ENCODE data around the gene GPR15LG. TPM values are rescaled to one million over a fixed set of nuclear protein-coding genes. Genes with fewer than 3 reads are reported as not detected.

GPR15LG gene
- total RNA-seq, 1 experiment from 2014 or later = not detected

- Histone ChIP-seq H3K9me3 (replicated peaks) (no peaks in the 10 kb centered on the region), H3K27me3 (no peaks in the 10 kb centered on the region), H3K27ac (no peak overlapping the region), H3K4me1 (no peaks in the 10 kb centered on the region), H3K4me3 (no peak overlapping the region), H3K36me3 (no peaks in the 10 kb centered on the region)
- no peak for DNase-seq
These were observed 34.4 kb downstream of the GPR15LG start for GRCh38 chr10:84208023-84208422.

- H3K27me3 ChIP-seq = no peaks in the 10 kb centered on the region
- DNase-seq = no peak
- no peaks in the 10 kb centered on the region for H3K36me3 ChIP-seq
- H3K27ac ChIP-seq = no peak overlapping the region
- H3K4me3 ChIP-seq = no peak overlapping the region
- no peaks in the 10 kb centered on the region for H3K4me1 ChIP-seq
- H3K9me3 ChIP-seq (replicated peaks) = no peaks in the 10 kb centered on the region
These were observed 38.0 kb downstream of the GPR15LG start for GRCh38 chr10:84211566-84211965.

- Histone ChIP-seq H3K36me3 (no peaks in the 10 kb centered on the region), H3K27me3 (no peaks in the 10 kb centered on the region), H3K9me3 (replicated peaks) (no peaks in the 10 kb centered on the region), H3K4me1 (no peaks in the 10 kb centered on the region), H3K27ac (no peak overlapping the region), H3K4me3 (no peak overlapping the region)
- no peak for DNase-seq
These were observed 38.4 kb downstream of the GPR15LG start for GRCh38 chr10:84212014-84212413.

DNA sequence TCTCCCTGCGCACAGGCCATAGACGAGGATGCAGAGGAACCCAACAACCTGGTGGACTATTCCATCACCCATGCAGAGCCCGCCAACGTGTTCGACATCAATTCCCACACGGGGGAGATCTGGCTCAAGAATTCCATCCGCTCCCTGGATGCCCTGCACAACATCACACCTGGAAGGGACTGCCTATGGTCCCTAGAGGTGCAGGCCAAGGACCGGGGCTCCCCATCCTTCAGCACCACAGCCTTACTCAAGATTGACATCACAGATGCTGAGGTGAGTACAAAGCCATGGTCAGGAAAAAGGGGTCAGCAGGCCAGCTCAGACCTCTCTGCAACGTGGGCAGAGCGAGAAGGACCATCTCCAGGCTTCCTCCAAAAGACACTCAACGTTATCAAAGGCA is 39.5 kb downstream of the GPR15LG start:
- Histone ChIP-seq H3K9me3 (replicated peaks) (no peaks in the 10 kb centered on the region), H3K27ac (no peak overlapping the region), H3K27me3 (no peaks in the 10 kb centered on the region), H3K4me3 (no peak overlapping the region), H3K4me1 (no peaks in the 10 kb centered on the region), H3K36me3 (no peaks in the 10 kb centered on the region)
- DNase-seq = no peak

- no peak overlapping the region for H3K27ac ChIP-seq
- no peaks in the 10 kb centered on the region for H3K4me1 ChIP-seq
- no peak overlapping the region for H3K4me3 ChIP-seq
- H3K36me3 ChIP-seq = no peaks in the 10 kb centered on the region
- no peaks in the 10 kb centered on the region for H3K27me3 ChIP-seq
- H3K9me3 ChIP-seq (replicated peaks) = no peaks in the 10 kb centered on the region
- no peak for DNase-seq
These were observed 40.5 kb downstream of the GPR15LG start for GRCh38 chr10:84214046-84214572.

- Histone ChIP-seq H3K27me3 (no peaks in the 10 kb centered on the region), H3K36me3 (no peaks in the 10 kb centered on the region), H3K4me1 (no peaks in the 10 kb centered on the region), H3K27ac (no peak overlapping the region), H3K4me3 (no peak overlapping the region), H3K9me3 (replicated peaks) (no peaks in the 10 kb centered on the region)
- no peak for DNase-seq
These were observed 41.1 kb downstream of the GPR15LG start for GRCh38 chr10:84214612-84215235.

GRCh38 chr10:84216834-84217233 is 43.2 kb downstream of the GPR15LG start:
- Histone ChIP-seq H3K4me3 (no peak overlapping the region), H3K9me3 (replicated peaks) (no peaks in the 10 kb centered on the region), H3K36me3 (no peaks in the 10 kb centered on the region), H3K27me3 (no peaks in the 10 kb centered on the region), H3K4me1 (no peaks in the 10 kb centered on the region), H3K27ac (no peak overlapping the region)
- no peak for DNase-seq

DNA sequence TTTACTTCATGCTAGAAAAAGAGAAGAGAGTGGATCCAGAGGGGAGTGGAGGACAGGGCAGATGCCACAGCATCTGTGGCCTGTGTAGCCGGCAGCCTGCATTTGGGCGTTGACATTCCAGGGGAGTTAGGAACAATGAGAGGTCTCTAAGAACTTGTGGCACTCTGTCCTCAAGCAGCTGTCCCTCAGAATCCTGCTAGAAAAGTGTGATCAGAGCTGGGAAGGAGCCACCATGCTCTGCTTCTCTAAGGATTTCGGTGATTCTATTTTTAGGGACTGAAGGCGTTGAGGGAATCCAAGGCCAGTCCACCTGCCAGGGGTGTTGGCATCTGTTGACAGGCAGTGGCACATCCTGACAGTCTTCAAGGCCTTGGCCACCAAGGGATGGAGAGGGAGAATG is 44.1 kb downstream of the GPR15LG start:
- DNase-seq = no peak
- Histone ChIP-seq H3K36me3 (no peaks in the 10 kb centered on the region), H3K4me1 (no peaks in the 10 kb centered on the region), H3K4me3 (no peak overlapping the region), H3K27me3 (no peaks in the 10 kb centered on the region), H3K9me3 (replicated peaks) (no peaks in the 10 kb centered on the region), H3K27ac (no peak overlapping the region)

DNA sequence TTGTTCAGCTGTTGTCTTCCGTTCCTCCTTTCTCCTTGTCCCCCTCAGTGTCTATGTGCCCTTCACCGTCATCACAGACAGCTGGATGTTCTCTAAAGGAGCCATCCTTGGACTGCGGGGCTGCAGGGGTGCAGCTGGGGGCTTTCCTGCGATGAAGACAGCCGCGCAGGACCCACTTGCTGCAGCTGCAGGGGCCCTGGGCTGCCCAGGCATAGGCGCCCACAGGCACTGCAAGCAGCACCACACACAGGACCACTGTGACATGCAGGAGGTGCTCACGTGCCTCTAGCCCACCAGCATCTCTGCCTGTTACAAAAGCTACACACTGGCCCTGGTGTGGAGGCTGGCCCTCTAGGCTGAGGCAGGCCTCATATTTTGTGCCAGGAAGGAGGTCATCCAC is 48.3 kb downstream of the GPR15LG start:
- Histone ChIP-seq H3K4me1 (no peaks in the 10 kb centered on the region), H3K4me3 (no peak overlapping the region), H3K36me3 (no peaks in the 10 kb centered on the region), H3K27ac (no peak overlapping the region), H3K9me3 (replicated peaks) (no peaks in the 10 kb centered on the region), H3K27me3 (no peaks in the 10 kb centered on the region)
- DNase-seq = no peak

DNA sequence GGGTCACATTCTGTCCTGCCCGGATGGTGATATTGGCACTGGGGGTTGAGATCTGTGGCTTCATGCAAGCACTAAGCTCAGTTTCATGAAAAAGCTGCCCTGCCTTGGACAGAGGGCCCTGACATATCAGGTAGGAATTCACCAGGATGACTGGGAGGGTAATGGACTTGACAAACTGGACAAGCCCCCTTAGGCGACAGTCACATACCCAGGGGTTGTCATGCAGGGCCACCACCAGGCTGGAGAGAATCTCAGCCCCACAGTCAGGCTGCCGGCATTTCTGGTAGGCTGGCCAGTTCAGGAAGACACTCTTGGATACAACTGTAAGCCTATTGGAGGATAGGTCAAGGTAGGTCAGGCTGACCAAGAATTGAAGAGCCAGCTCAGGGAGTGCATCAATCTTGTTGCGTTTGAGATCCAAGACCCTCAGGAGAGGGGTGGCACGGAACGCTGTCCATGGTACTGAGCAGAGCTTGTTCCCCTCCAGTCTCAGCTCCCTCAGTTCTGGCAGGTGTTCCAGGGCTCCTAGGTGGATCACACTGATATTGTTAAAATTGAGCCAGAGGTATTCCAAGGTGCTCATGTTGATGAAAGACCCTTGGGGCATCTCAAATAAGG is 50.9 kb downstream of the GPR15LG start:
- DNase-seq = peak; percentile 14 to 41
- Histone ChIP-seq H3K4me1 (no peaks in the 10 kb centered on the region), H3K27me3 (no peaks in the 10 kb centered on the region), H3K9me3 (replicated peaks) (no peaks in the 10 kb centered on the region), H3K36me3 (no peaks in the 10 kb centered on the region), H3K4me3 (no peak overlapping the region), H3K27ac (no peak overlapping the region)

GRCh38 chr10:84225427-84226173 is 52.0 kb downstream of the GPR15LG start, which contains the start of gene LRIT2:
LRIT2 (minus strand) TSS chr10:84225544; CDS start chr10:84225520, 24 bp downstream.
- Histone ChIP-seq H3K36me3 (no peaks in the 10 kb centered on the region), H3K27ac (no peak within 1 kb of the TSS), H3K9me3 (replicated peaks) (no peaks in the 10 kb centered on the region), H3K4me3 (no peak within 1 kb of the TSS), H3K4me1 (no peaks in the 10 kb centered on the region), H3K27me3 (no peaks in the 10 kb centered on the region)
- no peak for DNase-seq

- Histone ChIP-seq H3K4me1 (no peaks in the 10 kb centered on the region), H3K36me3 (no peaks in the 10 kb centered on the region), H3K27me3 (no peaks in the 10 kb centered on the region), H3K9me3 (replicated peaks) (no peaks in the 10 kb centered on the region), H3K4me3 (no peak overlapping the region), H3K27ac (no peak overlapping the region)
- no peak for DNase-seq
These were observed 53.0 kb downstream of the GPR15LG start for GRCh38 chr10:84226616-84227015.

GRCh38 chr10:84227810-84228209 is 54.2 kb downstream of the GPR15LG start:
- no peaks in the 10 kb centered on the region for H3K36me3 ChIP-seq
- H3K9me3 ChIP-seq (replicated peaks) = no peaks in the 10 kb centered on the region
- H3K4me3 ChIP-seq = no peak overlapping the region
- DNase-seq = no peak
- no peaks in the 10 kb centered on the region for H3K27me3 ChIP-seq
- no peaks in the 10 kb centered on the region for H3K4me1 ChIP-seq
- no peak overlapping the region for H3K27ac ChIP-seq

DNA sequence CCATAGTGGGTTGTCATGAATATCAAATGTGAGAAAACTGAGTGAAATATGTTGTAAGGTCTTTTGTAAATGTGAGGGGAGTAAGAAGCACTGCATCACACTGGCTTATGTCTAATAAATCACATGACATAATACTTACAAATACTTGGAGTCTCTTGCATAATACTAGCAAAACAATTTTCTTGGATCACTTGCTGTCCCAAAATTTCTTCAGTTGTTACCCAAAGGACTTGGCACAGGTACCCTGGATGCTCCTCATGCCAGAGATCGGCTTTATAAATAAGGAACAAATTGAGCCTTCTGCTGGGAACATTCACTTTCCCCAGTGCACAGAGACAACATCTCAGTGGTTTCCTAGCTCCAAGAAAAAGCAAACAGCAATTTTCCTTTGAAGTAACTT is 56.8 kb downstream of the GPR15LG start:
- no peaks in the 10 kb centered on the region for H3K9me3 ChIP-seq (replicated peaks)

DNA sequence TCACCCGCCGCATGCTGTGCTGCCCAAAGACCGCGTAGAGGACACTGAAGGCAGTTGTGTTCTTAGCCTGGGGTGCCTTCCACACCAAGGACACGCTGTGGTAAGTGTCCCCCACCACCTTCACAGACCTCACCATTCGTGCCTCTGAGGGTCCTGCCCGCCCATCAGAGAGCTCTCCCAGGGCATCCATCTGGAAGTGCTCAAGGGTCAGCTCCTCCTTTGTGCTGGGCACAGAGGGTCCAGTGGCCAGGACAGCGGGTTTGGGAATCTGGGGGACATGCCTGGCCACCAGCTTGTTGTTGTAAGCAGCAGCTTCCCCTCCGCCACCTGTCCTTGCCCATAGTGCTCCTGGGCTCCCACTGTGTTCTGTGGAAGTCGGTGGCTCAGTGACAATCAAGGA is 58.8 kb downstream of the GPR15LG start:
- DNase-seq = no peak
- Histone ChIP-seq H3K4me3 (no peak overlapping the region), H3K27ac (no peak overlapping the region), H3K36me3 (no peaks in the 10 kb centered on the region), H3K9me3 (replicated peaks) (no peaks in the 10 kb centered on the region), H3K27me3 (no peaks in the 10 kb centered on the region), H3K4me1 (no peaks in the 10 kb centered on the region)

More for the DNA sequence above, 56.8 kb downstream of the GPR15LG start:
- Histone ChIP-seq H3K4me1 (no peaks in the 10 kb centered on the region), H3K27me3 (no peaks in the 10 kb centered on the region), H3K36me3 (no peaks in the 10 kb centered on the region), H3K27ac (no peak overlapping the region), H3K4me3 (no peak overlapping the region)
- DNase-seq = no peak
